Thyroid gland (tissue), 4 donors: ENCODE results near the gene ARTN.

Experiments used
- POLR2A ChIP-seq, 2 donors: fragments of 450-650 bp; IDR thresholded peaks; one replicate each; pipeline ENCODE4 v1.6.1; 2017; ENCODE audit warnings: antibody characterized with exemption in 2 of 2, mild to moderate bottlenecking in 2 of 2, moderate library complexity in 1 of 2
- TF ChIP-seq, protein P1 (sequence below), 6 experiments: fragments of 200-600 bp in 3 of 6; fragments of 450-650 bp in 3 of 6; sonication (generic) in 3 of 6; IDR thresholded peaks; one replicate each; pipeline ENCODE4 v1.5.1; 2016 to 2019; ENCODE audit warnings: antibody characterized with exemption in 6 of 6, mild to moderate bottlenecking in 2 of 6, inconsistent platforms in 1 of 6, moderate library complexity in 1 of 6

- TF ChIP-seq, protein P1, sequence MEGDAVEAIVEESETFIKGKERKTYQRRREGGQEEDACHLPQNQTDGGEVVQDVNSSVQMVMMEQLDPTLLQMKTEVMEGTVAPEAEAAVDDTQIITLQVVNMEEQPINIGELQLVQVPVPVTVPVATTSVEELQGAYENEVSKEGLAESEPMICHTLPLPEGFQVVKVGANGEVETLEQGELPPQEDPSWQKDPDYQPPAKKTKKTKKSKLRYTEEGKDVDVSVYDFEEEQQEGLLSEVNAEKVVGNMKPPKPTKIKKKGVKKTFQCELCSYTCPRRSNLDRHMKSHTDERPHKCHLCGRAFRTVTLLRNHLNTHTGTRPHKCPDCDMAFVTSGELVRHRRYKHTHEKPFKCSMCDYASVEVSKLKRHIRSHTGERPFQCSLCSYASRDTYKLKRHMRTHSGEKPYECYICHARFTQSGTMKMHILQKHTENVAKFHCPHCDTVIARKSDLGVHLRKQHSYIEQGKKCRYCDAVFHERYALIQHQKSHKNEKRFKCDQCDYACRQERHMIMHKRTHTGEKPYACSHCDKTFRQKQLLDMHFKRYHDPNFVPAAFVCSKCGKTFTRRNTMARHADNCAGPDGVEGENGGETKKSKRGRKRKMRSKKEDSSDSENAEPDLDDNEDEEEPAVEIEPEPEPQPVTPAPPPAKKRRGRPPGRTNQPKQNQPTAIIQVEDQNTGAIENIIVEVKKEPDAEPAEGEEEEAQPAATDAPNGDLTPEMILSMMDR (IDR thresholded peaks at IDR 0.05): peak in 1 of 6 experiments; percentile 1
- no peak for TF ChIP-seq POLR2A (IDR thresholded peaks at IDR 0.05)
These were observed at the start of gene ARTN for GRCh38 chr1:43933386-43934100.
